NCI-H187 treated with DMSO at 0.1 percent for 48 hours (cell line): ENCODE data around the gene OR5K1.

Experiments
- DNase-seq: peaks from one replicate; lab custom pipeline; 2025; lab: John Stamatoyannopoulos, UW

The OR5K1 gene

DNA sequence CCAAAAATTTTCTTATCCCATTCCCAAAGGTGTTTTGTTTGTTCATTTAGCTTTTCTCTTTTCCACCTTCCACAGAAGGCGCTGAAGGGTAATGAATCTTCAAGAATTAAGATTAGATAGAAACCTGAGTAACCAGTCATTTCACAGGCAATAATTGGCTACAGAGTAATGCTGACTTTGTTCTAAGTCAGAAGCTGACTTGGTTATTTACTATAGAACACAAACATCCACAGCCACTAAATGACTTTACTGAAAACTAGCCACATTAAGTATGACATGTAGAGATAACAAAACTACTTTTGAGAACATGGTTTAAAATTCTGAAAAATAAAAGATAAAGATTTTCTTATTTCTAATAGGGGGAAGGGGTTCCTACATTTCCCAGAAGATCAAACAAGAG lies 51.9 kb downstream of the OR5K1 start:
- DNase-seq: no peak

DNA sequence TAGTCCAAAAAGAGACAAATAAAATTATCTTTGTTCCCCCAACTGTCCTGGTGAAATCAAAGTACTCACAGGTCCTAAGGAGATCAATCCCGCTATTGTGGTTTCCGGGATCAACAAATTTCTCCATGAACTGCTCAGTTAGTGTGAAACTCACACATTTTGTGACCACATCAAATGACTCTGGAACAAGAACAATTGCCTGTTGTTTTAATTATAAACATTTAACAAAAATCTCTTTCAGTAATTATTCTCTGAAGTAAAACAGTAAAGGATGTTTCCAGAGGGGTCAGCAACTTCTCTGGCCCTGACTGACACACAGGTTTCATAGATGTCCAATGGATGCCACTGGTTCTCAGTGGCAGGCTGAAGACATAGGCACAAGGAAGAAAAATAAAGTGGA lies 55.8 kb downstream of the OR5K1 start:
- no peak for DNase-seq

DNA sequence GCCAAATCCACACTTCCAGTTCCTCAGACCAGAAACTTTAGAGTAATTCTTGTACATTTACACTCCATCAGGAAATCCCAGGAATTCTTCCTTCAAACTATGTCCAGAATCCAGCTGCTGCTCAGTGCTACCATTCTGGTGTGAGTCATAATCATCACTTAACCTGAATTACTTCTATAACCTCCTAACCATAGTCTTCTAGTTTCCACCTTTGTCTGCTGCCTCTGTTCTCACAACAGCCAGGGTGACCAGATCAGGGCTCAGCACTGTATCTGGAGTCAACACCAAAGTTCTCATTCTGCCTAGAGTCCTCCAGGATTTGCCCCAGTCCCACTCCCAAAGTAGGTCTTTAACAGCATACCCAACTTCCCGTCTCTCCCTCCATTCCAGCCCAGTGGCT lies 56.4 kb downstream of the OR5K1 start:
- DNase-seq: no peak

- DNase-seq: no peak
These were observed 59.0 kb downstream of the OR5K1 start for GRCh38 chr3:98521897-98522543.
